Stimulated activated CD8-positive, alpha-beta memory T cell treated with anti-CD3 and anti-CD28 coated beads, Interleukin-7, amount 100 ng/mL, for 4 hours (primary cell): ENCODE results near the gene ELP2.
"Not testable (repeated sequence)": the region's sequence is repeated elsewhere in the genome, so short reads cannot be mapped to it uniquely, and the experiment has no call there.

Experiments
- DNase-seq, 2 donors: peaks; one replicate each; pipeline ENCODE4 v3.0.0-alpha.2; 2020; ENCODE audit warnings: low read depth in 2 of 2

ELP2 gene

GRCh38 chr18:36187826-36188721 is 58.4 kb downstream of the ELP2 start:
- no peak for DNase-seq

GRCh38 chr18:36188916-36189315 is 59.2 kb downstream of the ELP2 start:
- DNase-seq: no peak

GRCh38 chr18:36189486-36189885 is 59.8 kb downstream of the ELP2 start:
- DNase-seq: no peak

- DNase-seq: no peak
Measured at GRCh38 chr18:36191286-36191685, 61.6 kb downstream of the ELP2 start.

- DNase-seq: no peak
Measured at GRCh38 chr18:36191711-36192110, 62.0 kb downstream of the ELP2 start.

- DNase-seq: no peak
Measured at GRCh38 chr18:36194600-36195315, 65.1 kb downstream of the ELP2 start.

GRCh38 chr18:36195427-36196122 is 65.9 kb downstream of the ELP2 start:
- DNase-seq: no peak

- DNase-seq: no peak
Measured at GRCh38 chr18:36196238-36196995, 66.7 kb downstream of the ELP2 start.

GRCh38 chr18:36197511-36198166 is 67.9 kb downstream of the ELP2 start:
- no peak for DNase-seq

GRCh38 chr18:36199691-36200295 is 70.1 kb downstream of the ELP2 start:
- DNase-seq: no peak

GRCh38 chr18:36200354-36200771 is 70.7 kb downstream of the ELP2 start:
- DNase-seq: no peak

- no peak for DNase-seq
Measured at GRCh38 chr18:36201765-36202164, 72.1 kb downstream of the ELP2 start.

- no peak for DNase-seq
Measured at GRCh38 chr18:36203360-36203895, 73.7 kb downstream of the ELP2 start.

- no peak for DNase-seq
Measured at GRCh38 chr18:36205166-36205565, 75.5 kb downstream of the ELP2 start.

GRCh38 chr18:36207303-36207702 is 77.6 kb downstream of the ELP2 start:
- no peak for DNase-seq

GRCh38 chr18:36207969-36208368 is 78.3 kb downstream of the ELP2 start:
- DNase-seq: not testable (repeated sequence)

- DNase-seq: no peak
Measured at GRCh38 chr18:36211612-36212065, 81.9 kb downstream of the ELP2 start.

GRCh38 chr18:36212301-36213171 is 82.8 kb downstream of the ELP2 start:
- no peak for DNase-seq

GRCh38 chr18:36214811-36215210 is 85.1 kb downstream of the ELP2 start:
- no peak for DNase-seq
